Epithelial cell of prostate (primary cell): ENCODE data around the gene KPNA6.
A peak's percentile ranks its signal among the peaks of the same experiment; 100 is the strongest.
"Not testable (repeated sequence)": the region's sequence is repeated elsewhere in the genome, so short reads cannot be mapped to it uniquely, and the experiment has no call there.

Experiments used
- DNase-seq: peaks from one replicate; pipeline ENCODE4 v3.0.0-alpha.2; 2011; ENCODE audit warnings: low read depth, low spot score
- H3K27ac ChIP-seq: fragments of 450-650 bp; 2 replicates; pipeline ENCODE4 v1.5.1; 2017; ENCODE audit warnings: mild to moderate bottlenecking

Gene KPNA6

GRCh38 chr1:32099426-32099825, 8.4 kb upstream of the KPNA6 start:
- H3K27ac ChIP-seq: no peak overlapping the region
- DNase-seq: no peak

- no peak overlapping the region for H3K27ac ChIP-seq
- DNase-seq: no peak
Measured at GRCh38 chr1:32100359-32100758, 7.5 kb upstream of the KPNA6 start.

GRCh38 chr1:32100807-32101708, 6.8 kb upstream of the KPNA6 start:
- no peak for DNase-seq
- no peak overlapping the region for H3K27ac ChIP-seq

GRCh38 chr1:32104127-32104526, 3.7 kb upstream of the KPNA6 start:
- H3K27ac ChIP-seq: no peak overlapping the region
- no peak for DNase-seq

- DNase-seq: no peak
- H3K27ac ChIP-seq: no peak overlapping the region
Measured at GRCh38 chr1:32105338-32105737, 2.5 kb upstream of the KPNA6 start.

GRCh38 chr1:32106663-32107275, 1.1 kb upstream of the KPNA6 start:
- no peak overlapping the region for H3K27ac ChIP-seq

GRCh38 chr1:32111040-32111623, 3.3 kb downstream of the KPNA6 start:
- no peak overlapping the region for H3K27ac ChIP-seq

More at GRCh38 chr1:32106663-32107275, 1.1 kb upstream of the KPNA6 start:
- DNase-seq: no peak

GRCh38 chr1:32111789-32112188, 3.9 kb downstream of the KPNA6 start:
- DNase-seq: no peak
- H3K27ac ChIP-seq: no peak overlapping the region

More at GRCh38 chr1:32111040-32111623, 3.3 kb downstream of the KPNA6 start:
- no peak for DNase-seq

GRCh38 chr1:32112806-32113375, 5.0 kb downstream of the KPNA6 start:
- DNase-seq: no peak
- no peak overlapping the region for H3K27ac ChIP-seq

GRCh38 chr1:32113436-32113835, 5.6 kb downstream of the KPNA6 start:
- not testable (repeated sequence) for DNase-seq, H3K27ac ChIP-seq

GRCh38 chr1:32114420-32114819, 6.6 kb downstream of the KPNA6 start:
- DNase-seq: no peak
- H3K27ac ChIP-seq: no peak overlapping the region

GRCh38 chr1:32115496-32115895, 7.6 kb downstream of the KPNA6 start:
- DNase-seq: no peak
- H3K27ac ChIP-seq: peak overlapping the region; percentile 57

GRCh38 chr1:32116531-32116930, 8.7 kb downstream of the KPNA6 start:
- peak overlapping the region; percentile 57 for H3K27ac ChIP-seq
- DNase-seq: no peak

- no peak for DNase-seq
Measured at GRCh38 chr1:32122151-32122550, 14.3 kb downstream of the KPNA6 start.

GRCh38 chr1:32123361-32123760, 15.5 kb downstream of the KPNA6 start:
- DNase-seq, H3K27ac ChIP-seq: not testable (repeated sequence)

More at GRCh38 chr1:32122151-32122550, 14.3 kb downstream of the KPNA6 start:
- H3K27ac ChIP-seq: no peak overlapping the region

- no peak overlapping the region for H3K27ac ChIP-seq
- DNase-seq: no peak
Measured at GRCh38 chr1:32125313-32125712, 17.5 kb downstream of the KPNA6 start.

GRCh38 chr1:32126770-32127169, 18.9 kb downstream of the KPNA6 start:
- no peak for DNase-seq
- no peak overlapping the region for H3K27ac ChIP-seq

- H3K27ac ChIP-seq: no peak overlapping the region
- DNase-seq: no peak
Measured at GRCh38 chr1:32127409-32128198, 19.7 kb downstream of the KPNA6 start.

- H3K27ac ChIP-seq: no peak overlapping the region
- DNase-seq: no peak
Measured at GRCh38 chr1:32128479-32128878, 20.6 kb downstream of the KPNA6 start.

- DNase-seq: no peak
- H3K27ac ChIP-seq: no peak overlapping the region
Measured at GRCh38 chr1:32128964-32129363, 21.1 kb downstream of the KPNA6 start.
